B cell (primary cell): ENCODE measurements around the gene MED12L. TPM values are rescaled to one million over a fixed set of nuclear protein-coding genes. Genes with fewer than 3 reads are reported as not detected.

Experiments
- ATAC-seq: fragments of 200-7000 bp; cut with Tn5 transposase; one replicate; pipeline ENCODE4 v1.10.0; 2021; ENCODE audit warnings: low read depth, mild to moderate bottlenecking, moderate number of reproducible peaks, moderate library complexity
- CTCF ChIA-PET: fragments of 350-600 bp; sonication (Branson Sonifier 250); formaldehyde crosslinking; loops from one replicate; lab custom pipeline; 2021; ENCODE audit warnings: antibody characterized with exemption, inconsistent platforms; lab: Charles Lee
- POLR2A ChIA-PET: fragments of 350-600 bp; sonication (Branson Sonifier 250); formaldehyde crosslinking; loops from one replicate; lab custom pipeline; 2021; ENCODE audit warnings: antibody characterized with exemption; lab: Charles Lee
- DNase-seq: peaks from one replicate; pipeline ENCODE4 v3.0.0; 2013
- H2AFZ ChIP-seq: 2 replicates; pipeline ENCODE4 v1.6.1; 2012; ENCODE audit warnings: mild to moderate bottlenecking, low read depth, low read length; ENCODE audit not compliant: insufficient read depth, poor library complexity, severe bottlenecking
- H3K27ac ChIP-seq, 2 donors: 1 replicate in 1 of 2; 2 replicates in 1 of 2; pipeline ENCODE4 v1.5.1; 2012 to 2013; ENCODE audit warnings: low read length in 2 of 2, mild to moderate bottlenecking in 2 of 2, moderate library complexity in 1 of 2
- H3K27me3 ChIP-seq, 4 experiments: fragments of 200-600 bp in 1 of 4; sonication (generic) in 1 of 4; replicated peaks in 1 of 4; 1 replicate in 2 of 4; 2 replicates in 2 of 4; pipeline versions ENCODE4 v1.6.1 to v1.7.0; 2013 to 2016; ENCODE audit warnings: low read length in 3 of 4, mild to moderate bottlenecking in 2 of 4, mixed read lengths in 1 of 4, moderate library complexity in 1 of 4; ENCODE audit not compliant: insufficient read depth in 4 of 4, control insufficient read depth in 3 of 4; ENCODE audit errors: control extremely low read depth in 1 of 4
- H3K36me3 ChIP-seq, 2 experiments: replicated peaks in 1 of 2; 1 replicate in 1 of 2; 2 replicates in 1 of 2; pipeline versions ENCODE4 v1.6.1 to v1.7.1; 2013; ENCODE audit warnings: low read length in 1 of 2; ENCODE audit not compliant: insufficient read depth in 2 of 2, control insufficient read depth in 1 of 2; ENCODE audit errors: control extremely low read depth in 1 of 2, extremely low read depth in 1 of 2
- H3K4me1 ChIP-seq, 2 donors: fragments of 200-600 bp in 1 of 2; sonication (generic) in 1 of 2; 1 replicate in 1 of 2; 2 replicates in 1 of 2; pipeline versions ENCODE4 v1.5.1 to v1.6.1; 2013 to 2017; ENCODE audit warnings: low read length in 2 of 2; ENCODE audit not compliant: control insufficient read depth in 2 of 2, insufficient read depth in 2 of 2
- H3K4me2 ChIP-seq: replicated peaks from 2 replicates; pipeline ENCODE3; 2012; ENCODE audit warnings: mild to moderate bottlenecking, low read depth, low read length; ENCODE audit not compliant: poor library complexity, severe bottlenecking
- H3K4me3 ChIP-seq, 5 experiments: fragments of 200-600 bp in 1 of 5; sonication (generic) in 1 of 5; 1 replicate in 3 of 5; 2 replicates in 2 of 5; pipeline versions ENCODE4 v1.5.1 to v1.7.0; 2011 to 2016; ENCODE audit warnings: low read length in 4 of 5, mild to moderate bottlenecking in 4 of 5, low read depth in 2 of 5, control low read depth in 1 of 5, moderate library complexity in 1 of 5; ENCODE audit not compliant: insufficient read depth in 1 of 5; ENCODE audit errors: control extremely low read depth in 1 of 5, extremely low read depth in 1 of 5
- H3K79me2 ChIP-seq: fragments of 200-600 bp; sonication (generic); one replicate; pipeline ENCODE4 v1.6.0; 2016; ENCODE audit warnings: low read length; ENCODE audit not compliant: control insufficient read depth, insufficient read depth
- H3K9ac ChIP-seq: fragments of 200-600 bp; sonication (generic); 2 replicates; pipeline ENCODE4 v1.6.1; 2017; ENCODE audit warnings: mild to moderate bottlenecking, low read length, moderate library complexity
- H3K9me3 ChIP-seq, 3 donors: one replicate each; pipeline versions ENCODE4 v1.6.1 to v1.7.1; 2013; ENCODE audit warnings: low read length in 2 of 3; ENCODE audit not compliant: control insufficient read depth in 2 of 3, insufficient read depth in 1 of 3; ENCODE audit errors: control extremely low read depth in 1 of 3
- H4K20me1 ChIP-seq: 2 replicates; pipeline ENCODE4 v1.6.0; 2012; ENCODE audit warnings: mild to moderate bottlenecking, low read length; ENCODE audit not compliant: insufficient read depth, control insufficient read depth, poor library complexity, severe bottlenecking
- H3K27ac Mint-ChIP-seq: one replicate; pipeline ENCODE4 v1.8.0; 2021; ENCODE audit warnings: mixed read lengths
- H3K27me3 Mint-ChIP-seq: one replicate; pipeline ENCODE4 v1.8.0; 2021; ENCODE audit warnings: mixed read lengths
- H3K4me1 Mint-ChIP-seq: one replicate; pipeline ENCODE4 v1.8.0; 2021; ENCODE audit warnings: mixed read lengths
- H3K4me3 Mint-ChIP-seq: one replicate; pipeline ENCODE4 v1.8.0; 2021; ENCODE audit warnings: mixed read lengths
- H3K9me3 Mint-ChIP-seq: one replicate; pipeline ENCODE4 v1.8.0; 2022; ENCODE audit warnings: mixed read lengths; ENCODE audit not compliant: insufficient read depth
- CTCF ChIP-seq: fragments of 200-600 bp; IDR thresholded peaks from one replicate; pipeline ENCODE4 v1.8.0; 2022; ENCODE audit warnings: antibody characterized with exemption, mild to moderate bottlenecking
- EZH2 ChIP-seq: IDR thresholded peaks from 2 replicates; pipeline ENCODE4 v1.6.1; 2012; ENCODE audit warnings: borderline replicate concordance, low read depth, mild to moderate bottlenecking, moderate library complexity, low read length; ENCODE audit not compliant: insufficient read depth, poor library complexity, severe bottlenecking
- WGBS: methylation state at CpG from one replicate; pipeline ENCODE4 v1.1.5; 2013; ENCODE audit warnings: missing lambda C conversion rate; ENCODE audit not compliant: insufficient coverage; 5-methylcytosine and 5-hydroxymethylcytosine counted together
- intact Hi-C: fragments of 100-400 bp; cut with micrococcal nuclease; formaldehyde crosslinking; loops from one replicate; pipeline ENCODE4 v1.10.0; 2022
- polyA plus RNA-seq: library from polyadenylated mRNA; depleted of rRNA; stranded (reverse); fragments of >200 nt; gene quantifications from 2 replicates; pipeline ENCODE4 v1.2.3, GENCODE V29; 2012
- total RNA-seq, 2 donors: library from RNA; stranded (reverse); fragments of 120-200 nt in 1 of 2; gene quantifications; 1 replicate in 1 of 2; 2 replicates in 1 of 2; pipeline versions ENCODE4 v1.2.3 to v1.2.4, GENCODE V29; 2013 to 2022

The MED12L gene
- total and polyA plus RNA-seq, 2 donors (not counting 1 experiment from before 2014, with no cell fraction given), result 0.07 to 0.30 TPM

GRCh38 chr3:151402349-151402748, 316.9 kb downstream of the MED12L start:
- H3K79me2 ChIP-seq, result no peaks in the 10 kb centered on the region
- Mint-ChIP-seq H3K9me3 (no peaks in the 10 kb centered on the region), H3K27ac (no peak overlapping the region), H3K4me3 (no peak overlapping the region), H3K27me3 (no peaks in the 10 kb centered on the region), H3K4me1 (peaks cover 7% of the 10 kb centered on the region)
- H3K4me2 ChIP-seq, result no peak overlapping the region
- intact Hi-C loops, result no loop called here
- DNase-seq, result no peak
- no peak for TF ChIP-seq EZH2
- no peak for TF ChIP-seq CTCF
- H3K4me1 ChIP-seq, result peaks cover 0 to 8% of the 10 kb centered on the region in 2 donors
- no peak overlapping the region for H2AFZ ChIP-seq
- WGBS, result 100% methylated on average over 1 of the region's 3 CpGs
- H3K27ac ChIP-seq, result no peak overlapping the region
- no peaks in the 10 kb centered on the region for H4K20me1 ChIP-seq
- peaks cover 0 to 5% (median 4%) of the 10 kb centered on the region in 3 donors for H3K9me3 ChIP-seq
- no peak overlapping the region for H3K9ac ChIP-seq
- no peak overlapping the region for H3K4me3 ChIP-seq
- ChIA-PET POLR2A (no interaction called here), CTCF (interaction anchor here (1.4 kb wide), 1 partner anchor 23 kb away, joined by 4 read pairs; no protein-coding TSS in a partner anchor)
- no peak for ATAC-seq
- no peaks in the 10 kb centered on the region for H3K27me3 ChIP-seq
- no peaks in the 10 kb centered on the region for H3K36me3 ChIP-seq

GRCh38 chr3:151403246-151403645, 317.8 kb downstream of the MED12L start:
- WGBS, result no CpG with 5 or more reads among the region's 2 CpGs
- H3K27me3 ChIP-seq, result no peaks in the 10 kb centered on the region
- DNase-seq, result no peak
- H3K9me3 Mint-ChIP-seq, result no peaks in the 10 kb centered on the region
- H3K9ac ChIP-seq, result no peak overlapping the region
- CTCF ChIA-PET, result interaction anchor here (1.2 kb wide), 1 partner anchor 63 kb away, joined by 4 read pairs; no protein-coding TSS in a partner anchor
- peaks cover 0 to 4% (median 3%) of the 10 kb centered on the region in 3 donors for H3K9me3 ChIP-seq
- POLR2A ChIA-PET, result no interaction called here
- H3K36me3 ChIP-seq, result no peaks in the 10 kb centered on the region
- H3K4me3 ChIP-seq, result no peak overlapping the region
- TF ChIP-seq EZH2, result no peak
- no peak for TF ChIP-seq CTCF
- peaks cover 0 to 8% of the 10 kb centered on the region in 2 donors for H3K4me1 ChIP-seq
- no peak overlapping the region for H3K27ac ChIP-seq
- H3K4me3 Mint-ChIP-seq, result no peak overlapping the region
- H2AFZ ChIP-seq, result no peak overlapping the region
- intact Hi-C loops, result no loop called here
- no peak overlapping the region for H3K27ac Mint-ChIP-seq
- peaks cover 5% of the 10 kb centered on the region for H3K4me1 Mint-ChIP-seq
- no peaks in the 10 kb centered on the region for H3K27me3 Mint-ChIP-seq
- no peak overlapping the region for H3K4me2 ChIP-seq
- no peak for ATAC-seq
- no peaks in the 10 kb centered on the region for H4K20me1 ChIP-seq
- no peaks in the 10 kb centered on the region for H3K79me2 ChIP-seq
